A673 (cell line): ENCODE results near the gene CTSZ. TPM values are rescaled to one million over a fixed set of nuclear protein-coding genes. Genes with fewer than 3 reads are reported as not detected.

Source experiments
- BruUV-seq: library from RNA; stranded (reverse); fragments of 400-500 nt; replicated peaks from 2 replicates; lab custom pipeline; 2021; lab: Mats Ljungman, UMichigan
- CTCF ChIA-PET: fragments of 300-600 bp; sonication (Branson Sonifier 250); formaldehyde crosslinking; loops from one replicate; lab custom pipeline; 2022; ENCODE audit warnings: antibody characterized with exemption; lab: Charles Lee
- POLR2A ChIA-PET: fragments of 300-600 bp; sonication (Branson Sonifier 250); formaldehyde crosslinking; loops from one replicate; lab custom pipeline; 2022; ENCODE audit warnings: antibody characterized with exemption; ENCODE audit not compliant: low non-redundant PET; lab: Charles Lee
- DNase-seq: peaks from one replicate; pipeline ENCODE4 v3.0.0-alpha.2; 2015; ENCODE audit warnings: low spot score
- H3K27ac ChIP-seq: fragments of 200-600 bp; sonication (generic); 2 replicates; pipeline ENCODE4 v1.5.1; 2016; ENCODE audit warnings: mixed run types, low read depth, mild to moderate bottlenecking, mixed read lengths, antibody characterized with exemption, low read length; ENCODE audit not compliant: poor library complexity, severe bottlenecking
- H3K27me3 ChIP-seq: fragments of 200-600 bp; sonication (generic); replicated peaks from 2 replicates; pipeline ENCODE4 v1.6.1; 2017; ENCODE audit warnings: mixed run types, low read depth, mild to moderate bottlenecking, mixed read lengths, antibody characterized with exemption, low read length; ENCODE audit not compliant: insufficient read depth, poor library complexity
- H3K36me3 ChIP-seq: fragments of 200-600 bp; sonication (generic); 2 replicates; pipeline ENCODE4 v1.6.1; 2016; ENCODE audit warnings: mixed run types, mild to moderate bottlenecking, mixed read lengths, antibody characterized with exemption, low read length; ENCODE audit not compliant: insufficient read depth, poor library complexity, severe bottlenecking
- H3K4me1 ChIP-seq: fragments of 200-600 bp; sonication (generic); 2 replicates; pipeline ENCODE4 v1.6.1; 2017; ENCODE audit warnings: mixed run types, mild to moderate bottlenecking, mixed read lengths, antibody characterized with exemption, low read length; ENCODE audit not compliant: insufficient read depth, poor library complexity, severe bottlenecking
- H3K4me3 ChIP-seq: fragments of 200-600 bp; sonication (generic); 2 replicates; pipeline ENCODE4 v1.5.1; 2016; ENCODE audit warnings: low read depth, mixed run types, mild to moderate bottlenecking, mixed read lengths, low read length; ENCODE audit not compliant: poor library complexity, severe bottlenecking
- H3K9me3 ChIP-seq: fragments of 200-600 bp; sonication (generic); 2 replicates; pipeline ENCODE4 v1.6.1; 2016; ENCODE audit warnings: mixed run types, low read depth, mild to moderate bottlenecking, mixed read lengths, antibody characterized with exemption, low read length; ENCODE audit not compliant: poor library complexity, severe bottlenecking
- EZH2 ChIP-seq: fragments of 200-600 bp; sonication (generic); IDR thresholded peaks from 2 replicates; pipeline ENCODE4 v1.6.1; 2017; ENCODE audit warnings: borderline replicate concordance, low read depth, mild to moderate bottlenecking, mixed read lengths, antibody characterized with exemption, low read length; ENCODE audit not compliant: poor library complexity, severe bottlenecking
- intact Hi-C: fragments of 100-400 bp; cut with micrococcal nuclease; formaldehyde crosslinking; loops from one replicate; pipeline ENCODE4 v1.10.0; 2022; ENCODE audit not compliant: unreplicated experiment
- total RNA-seq: library from RNA; stranded (reverse); gene quantifications from 2 replicates; pipeline ENCODE4 v1.2.3, GENCODE V29; 2021
- TF ChIP-seq, protein P1 (sequence below): fragments of 300-800, 200-600 bp; sonication (generic); conservative IDR thresholded peaks from 2 replicates; pipeline ENCODE4 v1.5.1; 2017; ENCODE audit warnings: low read depth, mild to moderate bottlenecking, antibody characterized with exemption, low read length, moderate library complexity, mixed read lengths

Gene CTSZ
- total RNA-seq, 1 experiment from 2014 or later: 1.2 TPM

DNA sequence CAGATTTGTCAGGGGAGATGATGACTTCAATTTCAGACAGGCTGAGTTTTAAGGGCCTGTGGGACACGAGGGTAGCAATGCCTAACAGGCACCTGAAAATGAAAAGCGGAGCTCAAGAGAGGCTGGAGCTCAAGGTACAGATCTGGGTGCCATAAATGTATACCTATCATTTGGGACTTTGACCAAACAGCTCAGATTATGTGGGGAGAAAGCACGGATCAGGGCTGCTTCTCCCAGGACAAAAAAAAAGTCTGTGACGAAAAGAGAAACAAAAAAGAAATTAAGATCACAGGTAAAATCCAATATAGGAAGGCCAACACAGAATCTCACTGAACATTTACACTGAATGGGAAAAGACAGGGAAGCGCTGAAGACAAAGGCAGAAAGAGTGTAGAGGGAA is 33.6 kb upstream of the CTSZ start:
- Histone ChIP-seq H3K4me3 (no peak overlapping the region), H3K9me3 (no peaks in the 10 kb centered on the region), H3K27me3 (no peaks in the 10 kb centered on the region), H3K27ac (no peak overlapping the region), H3K4me1 (peaks cover 4% of the 10 kb centered on the region), H3K36me3 (peaks cover 28% of the 10 kb centered on the region)
- TF ChIP-seq, protein P1, sequence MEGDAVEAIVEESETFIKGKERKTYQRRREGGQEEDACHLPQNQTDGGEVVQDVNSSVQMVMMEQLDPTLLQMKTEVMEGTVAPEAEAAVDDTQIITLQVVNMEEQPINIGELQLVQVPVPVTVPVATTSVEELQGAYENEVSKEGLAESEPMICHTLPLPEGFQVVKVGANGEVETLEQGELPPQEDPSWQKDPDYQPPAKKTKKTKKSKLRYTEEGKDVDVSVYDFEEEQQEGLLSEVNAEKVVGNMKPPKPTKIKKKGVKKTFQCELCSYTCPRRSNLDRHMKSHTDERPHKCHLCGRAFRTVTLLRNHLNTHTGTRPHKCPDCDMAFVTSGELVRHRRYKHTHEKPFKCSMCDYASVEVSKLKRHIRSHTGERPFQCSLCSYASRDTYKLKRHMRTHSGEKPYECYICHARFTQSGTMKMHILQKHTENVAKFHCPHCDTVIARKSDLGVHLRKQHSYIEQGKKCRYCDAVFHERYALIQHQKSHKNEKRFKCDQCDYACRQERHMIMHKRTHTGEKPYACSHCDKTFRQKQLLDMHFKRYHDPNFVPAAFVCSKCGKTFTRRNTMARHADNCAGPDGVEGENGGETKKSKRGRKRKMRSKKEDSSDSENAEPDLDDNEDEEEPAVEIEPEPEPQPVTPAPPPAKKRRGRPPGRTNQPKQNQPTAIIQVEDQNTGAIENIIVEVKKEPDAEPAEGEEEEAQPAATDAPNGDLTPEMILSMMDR: no peak
- TF ChIP-seq EZH2: no peak
- ChIA-PET POLR2A (no interaction called here), CTCF (no interaction called here)
- no peak for DNase-seq
- BruUV-seq: no TSS peak
- intact Hi-C loops: no loop called here

DNA sequence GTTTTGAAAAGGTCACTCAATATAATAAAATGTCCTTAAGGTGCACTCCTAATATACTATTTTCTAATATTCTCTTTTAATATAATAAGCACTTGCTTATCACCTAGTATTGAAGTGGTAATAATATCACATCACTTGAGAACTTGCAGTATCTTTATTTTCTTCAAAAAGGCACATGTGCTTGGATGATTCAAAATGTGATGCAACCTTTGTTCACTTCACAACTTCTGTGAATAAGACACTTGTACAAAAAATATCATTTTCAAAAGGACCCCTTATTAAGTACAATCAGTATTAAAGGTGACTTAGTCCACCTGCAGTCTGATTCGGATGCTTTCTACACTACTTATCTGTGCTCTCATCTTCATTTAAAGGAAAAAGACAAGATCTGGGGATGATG is 32.2 kb upstream of the CTSZ start:
- peaks cover 4% of the 10 kb centered on the region for H3K4me1 ChIP-seq
- H3K36me3 ChIP-seq: peaks cover 41% of the 10 kb centered on the region
- ChIA-PET POLR2A (no interaction called here), CTCF (no interaction called here)
- intact Hi-C loops: no loop called here
- no TSS peak for BruUV-seq
- no peak overlapping the region for H3K27ac ChIP-seq
- no peak for DNase-seq
- no peaks in the 10 kb centered on the region for H3K27me3 ChIP-seq
- TF ChIP-seq, protein P1: no peak
- TF ChIP-seq EZH2: no peak
- no peaks in the 10 kb centered on the region for H3K9me3 ChIP-seq
- H3K4me3 ChIP-seq: no peak overlapping the region

DNA sequence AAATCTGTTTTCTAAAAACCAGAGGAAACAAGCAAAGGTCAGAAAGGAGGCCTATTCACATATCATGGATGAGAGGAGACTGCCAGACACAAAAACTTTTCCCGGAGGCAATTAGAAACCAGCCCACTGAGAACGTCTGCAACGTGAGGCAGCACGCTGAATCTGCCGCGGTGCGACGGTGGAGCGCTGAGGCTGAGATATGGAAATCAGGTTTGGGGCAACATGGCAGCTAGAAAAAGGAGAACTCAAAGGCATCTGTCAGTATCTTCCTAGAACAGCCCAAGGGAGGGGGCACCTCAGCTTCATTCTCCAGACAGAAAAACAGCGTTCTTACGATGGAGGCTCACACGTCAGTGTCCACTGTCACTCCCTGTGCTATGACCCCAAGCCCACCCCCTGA is 30.3 kb upstream of the CTSZ start:
- H3K27me3 ChIP-seq: no peaks in the 10 kb centered on the region
- H3K27ac ChIP-seq: no peak overlapping the region
- no peak for DNase-seq
- ChIA-PET POLR2A (no interaction called here), CTCF (no interaction called here)
- TF ChIP-seq, protein P1: no peak
- TF ChIP-seq EZH2: no peak
- no TSS peak for BruUV-seq
- H3K4me3 ChIP-seq: no peak overlapping the region
- intact Hi-C loops: no loop called here
- H3K36me3 ChIP-seq: peaks cover 51% of the 10 kb centered on the region
- H3K9me3 ChIP-seq: no peaks in the 10 kb centered on the region
- H3K4me1 ChIP-seq: no peaks in the 10 kb centered on the region
